Breast epithelium (tissue), 4 donors: ENCODE results near the gene SELENOS. TPM values are rescaled to one million over a fixed set of nuclear protein-coding genes. Genes with fewer than 3 reads are reported as not detected.
A peak's percentile ranks its signal among the peaks of the same experiment; 100 is the strongest.

ENCODE experiments used
- DNase-seq, 2 donors: peaks; one replicate each; pipeline ENCODE4 v3.0.0-alpha.2; 2019; ENCODE audit warnings: low spot score in 2 of 2
- H3K27ac ChIP-seq, 2 donors: fragments of 200-600 bp; sonication (generic) in 1 of 2; one replicate each; pipeline ENCODE4 v1.5.1; 2016 to 2019; ENCODE audit warnings: mild to moderate bottlenecking in 1 of 2
- H3K27me3 ChIP-seq, 2 donors: fragments of 200-600 bp; sonication (generic) in 1 of 2; one replicate each; pipeline versions ENCODE4 v1.5.1 to v1.6.0; 2017 to 2019; ENCODE audit warnings: control low read depth in 1 of 2, mild to moderate bottlenecking in 1 of 2
- H3K36me3 ChIP-seq: fragments of 200-600 bp; one replicate; pipeline ENCODE4 v1.5.1; 2019
- H3K4me1 ChIP-seq, 2 donors: fragments of 200-600 bp; sonication (generic); one replicate each; pipeline ENCODE4 v1.5.1; 2016 to 2019; ENCODE audit warnings: control low read depth in 1 of 2
- H3K4me3 ChIP-seq, 3 donors: fragments of 200-600 bp; sonication (generic); 1 replicate in 2 of 3; 2 replicates in 1 of 3; pipeline ENCODE4 v1.5.1; 2016 to 2019; ENCODE audit warnings: mild to moderate bottlenecking in 3 of 3, moderate library complexity in 2 of 3
- H3K9me3 ChIP-seq, 2 donors: fragments of 200-600 bp; sonication (generic) in 1 of 2; one replicate each; pipeline ENCODE4 v1.5.1; 2016 to 2019; ENCODE audit warnings: control low read depth in 1 of 2
- CTCF ChIP-seq, 3 donors: fragments of 450-650 bp; IDR thresholded peaks; one replicate each; pipeline ENCODE4 v1.5.1; 2016 to 2017; ENCODE audit warnings: antibody characterized with exemption in 3 of 3, mild to moderate bottlenecking in 3 of 3, moderate library complexity in 3 of 3
- POLR2A ChIP-seq: fragments of 450-650 bp; IDR thresholded peaks from one replicate; pipeline ENCODE4 v1.6.1; 2016; ENCODE audit warnings: antibody characterized with exemption, mild to moderate bottlenecking, moderate library complexity
- POLR2AphosphoS5 ChIP-seq, 3 donors: sonication (generic); formaldehyde crosslinking; IDR thresholded peaks; one replicate each; pipeline ENCODE4 v1.6.1; 2017; ENCODE audit warnings: antibody characterized with exemption in 3 of 3
- intact Hi-C: fragments of 100-400 bp; cut with DNase I; formaldehyde crosslinking; loops from one replicate; pipeline ENCODE4 v1.15.1; 2023; ENCODE audit warnings: low total_unique reads
- total RNA-seq, 3 donors: library from RNA; depleted of rRNA; stranded (reverse); fragments of >200 nt; gene quantifications; one replicate each; pipeline ENCODE4 v1.1.0, GENCODE V29; 2016

SELENOS gene
- total RNA-seq, 3 donors from 2014 or later = 56.1 to 76.8 (median 76.4) TPM

GRCh38 chr15:101266787-101267186 lies 10.5 kb downstream of the SELENOS start:
- DNase-seq = no peak
- no peaks in the 10 kb centered on the region for H3K27me3 ChIP-seq

GRCh38 chr15:101266034-101266433 lies 11.3 kb downstream of the SELENOS start:
- Histone ChIP-seq H3K9me3 (no peaks in the 10 kb centered on the region), H3K27ac (peak overlapping the region; percentile 78 to 85), H3K36me3 (peaks cover 1% of the 10 kb centered on the region), H3K4me1 (peaks cover 5 to 10% of the 10 kb centered on the region in 2 donors), H3K4me3 (no peak overlapping the region), H3K27me3 (no peaks in the 10 kb centered on the region)
- intact Hi-C loops = no loop called here
- no peak for TF ChIP-seq CTCF (IDR thresholded peaks at IDR 0.05)
- no peak for TF ChIP-seq POLR2A
- no peak for TF ChIP-seq POLR2AphosphoS5 (IDR thresholded peaks at IDR 0.05)
- DNase-seq = no peak

More at GRCh38 chr15:101266787-101267186, 10.5 kb downstream of the SELENOS start:
- intact Hi-C loops = no loop called here
- Histone ChIP-seq H3K9me3 (no peaks in the 10 kb centered on the region), H3K4me1 (peaks cover 5 to 10% of the 10 kb centered on the region in 2 donors), H3K4me3 (peak overlapping the region in 1 of 3 donors; percentile 40), H3K27ac (peak overlapping the region; percentile 78 to 85), H3K36me3 (peaks cover 9% of the 10 kb centered on the region)
- TF ChIP-seq POLR2A (no peak), CTCF (IDR thresholded peaks at IDR 0.05) (no peak), POLR2AphosphoS5 (IDR thresholded peaks at IDR 0.05) (no peak)

GRCh38 chr15:101264911-101265641 lies 12.2 kb downstream of the SELENOS start:
- TF ChIP-seq CTCF (IDR thresholded peaks at IDR 0.05) = no peak
- TF ChIP-seq POLR2AphosphoS5 (IDR thresholded peaks at IDR 0.05) = no peak
- no peak for TF ChIP-seq POLR2A
- no peaks in the 10 kb centered on the region for H3K27me3 ChIP-seq
- intact Hi-C loops = no loop called here
- H3K27ac ChIP-seq = peak overlapping the region; percentile 78 to 85
- DNase-seq = no peak
- H3K4me1 ChIP-seq = peaks cover 5 to 10% of the 10 kb centered on the region in 2 donors
- no peak overlapping the region for H3K4me3 ChIP-seq
- no peaks in the 10 kb centered on the region for H3K9me3 ChIP-seq
- no peaks in the 10 kb centered on the region for H3K36me3 ChIP-seq

- no peaks in the 10 kb centered on the region for H3K36me3 ChIP-seq
- intact Hi-C loops = no loop called here
- TF ChIP-seq POLR2A (no peak), POLR2AphosphoS5 (IDR thresholded peaks at IDR 0.05) (no peak), CTCF (IDR thresholded peaks at IDR 0.05) (no peak)
- no peak for DNase-seq
- peaks cover 5 to 10% of the 10 kb centered on the region in 2 donors for H3K4me1 ChIP-seq
- H3K4me3 ChIP-seq = no peak overlapping the region
- peak overlapping the region in 1 of 2 donors; percentile 27 for H3K27ac ChIP-seq
- no peaks in the 10 kb centered on the region for H3K9me3 ChIP-seq
- H3K27me3 ChIP-seq = no peaks in the 10 kb centered on the region
Observed at GRCh38 chr15:101264011-101264410, 13.3 kb downstream of the SELENOS start.

GRCh38 chr15:101262551-101262950 lies 14.7 kb downstream of the SELENOS start:
- no peak for DNase-seq
- H3K4me3 ChIP-seq = no peak overlapping the region
- peaks cover 5 to 7% of the 10 kb centered on the region in 2 donors for H3K4me1 ChIP-seq
- no peak overlapping the region for H3K27ac ChIP-seq
- H3K27me3 ChIP-seq = no peaks in the 10 kb centered on the region
- no peaks in the 10 kb centered on the region for H3K9me3 ChIP-seq
- intact Hi-C loops = no loop called here
- TF ChIP-seq CTCF (IDR thresholded peaks at IDR 0.05) (no peak), POLR2AphosphoS5 (IDR thresholded peaks at IDR 0.05) (no peak), POLR2A (no peak)
- no peaks in the 10 kb centered on the region for H3K36me3 ChIP-seq
